PC-3 (cell line): ENCODE results near the gene KRTAP4-4.

Experiments
- CTCF ChIP-seq: fragments of 300-600 bp; sonication (generic); conservative IDR thresholded peaks from 2 replicates; pipeline ENCODE4 v1.5.1; 2017; ENCODE audit warnings: antibody characterized with exemption, low read depth, mild to moderate bottlenecking, low read length
- EZH2 ChIP-seq: fragments of 300-600 bp; sonication (generic); IDR thresholded peaks from one replicate; pipeline ENCODE4 v1.6.1; 2017; ENCODE audit warnings: antibody characterized with exemption, mild to moderate bottlenecking, low read length; ENCODE audit not compliant: unreplicated experiment
- EZH2phosphoT487 ChIP-seq: fragments of 300-600 bp; sonication (generic); IDR thresholded peaks from 2 replicates; pipeline ENCODE4 v1.6.1; 2018; ENCODE audit warnings: mild to moderate bottlenecking, antibody characterized with exemption, low read length, borderline replicate concordance

GRCh38 chr17:41125064-41125463, 35.5 kb downstream of the KRTAP4-4 start:
- no peak for TF ChIP-seq CTCF
- TF ChIP-seq EZH2: no peak
- TF ChIP-seq EZH2phosphoT487: no peak
